Lower leg skin (tissue), 3 donors: ENCODE measurements around the gene SLC38A1.

Experiments
- CTCF ChIP-seq, 3 donors: fragments of 450-650 bp; IDR thresholded peaks; one replicate each; pipeline ENCODE4 v1.5.1; 2016; ENCODE audit warnings: antibody characterized with exemption in 3 of 3, mild to moderate bottlenecking in 3 of 3, moderate library complexity in 2 of 3
- POLR2A ChIP-seq, 2 donors: fragments of 450-650 bp; IDR thresholded peaks; one replicate each; pipeline ENCODE4 v1.6.1; 2016 to 2017; ENCODE audit warnings: antibody characterized with exemption in 2 of 2, mild to moderate bottlenecking in 1 of 2, moderate library complexity in 1 of 2

- no peak for TF ChIP-seq POLR2A (IDR thresholded peaks at IDR 0.05)
- TF ChIP-seq CTCF (IDR thresholded peaks at IDR 0.05): no peak
These were observed 15.2 kb downstream of the SLC38A1 start for GRCh38 chr12:46253544-46254162.
